Measurements from ENCODE around the gene UNC5CL. TPM values are rescaled to one million over a fixed set of nuclear protein-coding genes. Genes with fewer than 3 reads are reported as not detected.
"Not testable (repeated sequence)": the region's sequence is repeated elsewhere in the genome, so short reads cannot be mapped to it uniquely, and the experiment has no call there.

The UNC5CL gene
- total RNA-seq, 1 donor from 2014 or later: 1.4 TPM

DNA sequence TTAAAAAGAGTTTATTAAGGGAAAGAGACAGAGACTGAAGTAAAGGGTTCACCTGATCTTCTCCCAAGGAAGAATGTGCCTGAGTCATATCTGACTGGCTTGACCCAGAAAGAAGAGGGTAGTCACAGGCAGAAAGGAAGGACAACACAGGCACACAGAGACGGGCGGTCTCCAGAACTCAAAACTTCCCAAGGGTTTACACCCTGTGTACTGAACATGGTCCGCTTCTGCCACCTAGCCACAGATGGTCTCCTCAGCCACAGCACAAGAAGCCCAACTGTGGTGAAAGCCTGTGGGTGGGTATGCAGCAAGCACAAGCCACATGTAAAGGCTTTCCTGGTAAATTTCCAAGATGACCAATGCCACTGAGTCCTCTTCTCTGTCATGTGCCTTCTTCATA, 17.2 kb downstream of the UNC5CL start:
- intact Hi-C loops (cut with DNase I): no loop called here
- no peaks in the 10 kb centered on the region for H3K4me1 ChIP-seq
- TF ChIP-seq CTCF (IDR thresholded peaks at IDR 0.05): no peak
- no peak overlapping the region for H3K27ac ChIP-seq
- ATAC-seq: no peak
- no peaks in the 10 kb centered on the region for H3K36me3 ChIP-seq
- H3K27me3 ChIP-seq: no peaks in the 10 kb centered on the region
- no peaks in the 10 kb centered on the region for H3K9me3 ChIP-seq
- no peak overlapping the region for H3K4me3 ChIP-seq
- no peak for DNase-seq

DNA sequence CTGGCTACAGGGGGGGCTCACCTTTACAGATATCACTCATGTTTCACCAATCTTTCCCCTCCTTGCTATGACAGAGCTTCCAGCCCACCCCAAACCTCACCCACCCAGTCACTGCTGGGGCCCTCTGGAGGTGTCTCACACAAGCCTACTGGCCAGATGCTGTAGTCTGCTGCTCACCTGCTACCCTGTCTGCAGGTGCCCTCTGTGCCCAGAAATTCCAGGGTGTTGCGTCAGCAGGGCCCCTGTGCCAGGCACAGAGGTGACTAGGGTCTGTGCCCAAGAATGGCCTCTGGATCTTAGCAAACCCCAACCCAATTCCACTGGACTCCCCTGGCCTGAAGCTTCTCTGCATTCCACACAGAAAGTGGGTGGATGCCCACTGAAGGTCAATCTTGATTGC, 21.4 kb downstream of the UNC5CL start:
- Histone ChIP-seq H3K4me1 (no peaks in the 10 kb centered on the region), H3K27me3 (no peaks in the 10 kb centered on the region), H3K4me3 (no peak overlapping the region), H3K27ac (no peak overlapping the region), H3K9me3 (no peaks in the 10 kb centered on the region), H3K36me3 (no peaks in the 10 kb centered on the region)
- no peak for TF ChIP-seq CTCF (IDR thresholded peaks at IDR 0.05)
- ATAC-seq: no peak
- DNase-seq: no peak
- intact Hi-C loops (cut with DNase I): no loop called here

GRCh38 chr6:41015860-41016259, 23.2 kb downstream of the UNC5CL start:
- H3K27me3 ChIP-seq; H3K4me1 ChIP-seq; H3K36me3 ChIP-seq; intact Hi-C loops (cut with DNase I); H3K9me3 ChIP-seq; H3K4me3 ChIP-seq; DNase-seq; H3K27ac ChIP-seq; ATAC-seq: not testable (repeated sequence)

GRCh38 chr6:41014780-41015179, 24.2 kb downstream of the UNC5CL start:
- Histone ChIP-seq H3K4me3 (no peak overlapping the region), H3K4me1 (no peaks in the 10 kb centered on the region), H3K27me3 (no peaks in the 10 kb centered on the region), H3K27ac (no peak overlapping the region), H3K36me3 (no peaks in the 10 kb centered on the region), H3K9me3 (no peaks in the 10 kb centered on the region)
- no peak for DNase-seq
- intact Hi-C loops (cut with DNase I): no loop called here
- no peak for TF ChIP-seq CTCF (IDR thresholded peaks at IDR 0.05)
- no peak for ATAC-seq

DNA sequence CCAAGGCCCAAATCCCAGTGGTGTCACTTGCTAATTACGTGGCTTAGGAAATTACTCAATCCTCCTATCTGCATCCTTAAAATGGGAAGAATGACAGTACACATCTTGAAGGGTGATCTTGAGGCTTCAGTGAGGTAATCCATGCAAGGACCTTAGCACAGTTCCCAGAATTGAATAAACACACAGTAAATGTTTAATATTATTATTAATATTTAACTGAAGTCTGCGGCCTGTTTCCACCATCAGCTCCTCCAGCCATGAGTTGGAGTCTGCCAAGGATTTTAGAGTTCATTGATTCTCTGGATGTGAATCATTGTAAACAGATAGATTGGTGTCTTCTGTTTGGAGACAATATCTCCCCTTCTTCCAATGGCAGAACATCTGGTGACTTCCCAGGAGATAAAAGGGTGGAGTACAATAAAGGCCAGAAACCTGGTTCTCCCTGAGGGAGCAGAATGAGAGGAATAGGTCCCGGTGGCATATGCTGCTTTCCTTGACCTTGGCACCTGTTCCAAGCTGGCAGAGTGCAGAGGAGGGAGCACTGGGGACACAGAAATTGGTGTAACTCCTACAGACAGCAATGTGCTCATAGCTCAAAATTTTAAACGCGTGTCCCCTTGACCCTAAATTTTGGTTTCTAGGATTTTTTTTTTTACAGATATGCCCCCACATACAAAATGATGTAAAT, 25.4 kb downstream of the UNC5CL start:
- Histone ChIP-seq H3K9me3 (no peaks in the 10 kb centered on the region), H3K27me3 (no peaks in the 10 kb centered on the region), H3K27ac (no peak overlapping the region), H3K4me1 (no peaks in the 10 kb centered on the region), H3K4me3 (no peak overlapping the region), H3K36me3 (no peaks in the 10 kb centered on the region)
- DNase-seq (no peak), ATAC-seq (no peak)
- no peak for TF ChIP-seq CTCF (IDR thresholded peaks at IDR 0.05)
- intact Hi-C loops (cut with DNase I): no loop called here

DNA sequence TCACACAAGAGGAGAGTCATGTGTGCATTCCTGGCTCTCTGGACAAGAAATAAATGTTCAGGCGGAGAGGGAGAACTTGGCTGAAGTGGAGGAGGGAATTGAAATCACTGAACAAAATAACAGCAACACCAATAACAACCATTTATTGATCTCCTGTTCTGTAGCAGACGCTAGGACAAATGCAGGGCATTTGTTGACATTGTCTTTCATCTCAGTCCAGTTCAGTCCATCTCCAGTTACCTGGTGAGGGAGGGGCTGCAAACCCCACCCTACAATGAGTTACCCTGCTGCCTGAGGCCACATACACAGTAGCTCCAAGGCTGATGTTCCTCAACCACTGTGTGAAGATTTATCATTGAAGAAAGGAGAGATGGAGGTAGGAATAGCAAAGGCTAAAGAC, 27.3 kb downstream of the UNC5CL start:
- intact Hi-C loops (cut with DNase I): no loop called here
- Histone ChIP-seq H3K36me3 (no peaks in the 10 kb centered on the region), H3K9me3 (no peaks in the 10 kb centered on the region), H3K27ac (no peak overlapping the region), H3K4me1 (no peaks in the 10 kb centered on the region), H3K27me3 (no peaks in the 10 kb centered on the region), H3K4me3 (no peak overlapping the region)
- ATAC-seq (no peak), DNase-seq (no peak)
- no peak for TF ChIP-seq CTCF (IDR thresholded peaks at IDR 0.05)
